ENCODE data around the gene ADAMTS6. TPM values are rescaled to one million over a fixed set of nuclear protein-coding genes. Genes with fewer than 3 reads are reported as not detected.

ADAMTS6 gene
- total RNA-seq, 1 experiment from 2014 or later = 1.2 TPM

Other genes starting within 250 kb of the ADAMTS6 start
- gene CENPK, start 81.2 kb upstream of the ADAMTS6 start, total RNA-seq (2022) = 42.7 and 45.2 TPM in 2 replicates
- 28.0 and 32.5 TPM in 2 replicates for gene PPWD1, start 81.4 kb upstream of the ADAMTS6 start, total RNA-seq (2022)
- 12.0 and 12.5 TPM in 2 replicates for gene TRIM23, start 142.4 kb upstream of the ADAMTS6 start, total RNA-seq (2022)
- gene SHLD3, start 143.1 kb upstream of the ADAMTS6 start, total RNA-seq (2022) = 4.5 and 4.7 TPM in 2 replicates
- gene TRAPPC13, start 143.1 kb upstream of the ADAMTS6 start, total RNA-seq (2022) = 27.6 and 28.2 TPM in 2 replicates
- gene SGTB, start 240.2 kb upstream of the ADAMTS6 start, total RNA-seq (2022) = 3.9 and 6.8 TPM in 2 replicates
- 47.9 and 48.0 TPM in 2 replicates for gene NLN, start 240.3 kb upstream of the ADAMTS6 start, total RNA-seq (2022)

Data from Calu3 (cell line).